Glutamatergic neuron (in vitro differentiated cells): ENCODE measurements around the gene TANC1. TPM values are rescaled to one million over a fixed set of nuclear protein-coding genes. Genes with fewer than 3 reads are reported as not detected.

Experiments used
- DNase-seq: peaks from one replicate; pipeline ENCODE4 v3.0.0; 2022
- H3K27ac Mint-ChIP-seq: one replicate; pipeline ENCODE4 v1.8.0; 2020; ENCODE audit warnings: mild to moderate bottlenecking, mixed read lengths, inconsistent platforms; ENCODE audit not compliant: unreplicated experiment
- H3K27me3 Mint-ChIP-seq: one replicate; pipeline ENCODE4 v1.8.0; 2020; ENCODE audit warnings: mild to moderate bottlenecking, moderate library complexity, mixed read lengths, inconsistent platforms; ENCODE audit not compliant: unreplicated experiment
- H3K36me3 Mint-ChIP-seq: one replicate; pipeline ENCODE4 v1.8.0; 2020; ENCODE audit warnings: mild to moderate bottlenecking, mixed read lengths, inconsistent platforms; ENCODE audit not compliant: unreplicated experiment
- H3K4me1 Mint-ChIP-seq: one replicate; pipeline ENCODE4 v1.8.0; 2020; ENCODE audit warnings: mild to moderate bottlenecking, low read depth, mixed read lengths, inconsistent platforms; ENCODE audit not compliant: unreplicated experiment
- H3K4me3 Mint-ChIP-seq: one replicate; pipeline ENCODE4 v1.8.0; 2020; ENCODE audit warnings: mild to moderate bottlenecking, mixed read lengths, inconsistent platforms; ENCODE audit not compliant: unreplicated experiment
- H3K9me3 Mint-ChIP-seq: one replicate; pipeline ENCODE4 v1.8.0; 2020; ENCODE audit warnings: mild to moderate bottlenecking, moderate library complexity, mixed read lengths, inconsistent platforms; ENCODE audit not compliant: unreplicated experiment
- total RNA-seq: library from RNA; stranded (reverse); fragmentation: NEBNext Ultra II Directional; extraction: Animal tissue kit (Norgen Biotek cat#: 25700); gene quantifications from one replicate; pipeline ENCODE4 v1.2.1, GENCODE V29; 2021; ENCODE audit not compliant: unreplicated experiment
- TF ChIP-seq, protein P1 (sequence below): fragments of 200-600 bp; sonication (generic); IDR thresholded peaks from one replicate; pipeline ENCODE4 v1.5.0; 2021; ENCODE audit not compliant: partially characterized antibody, unreplicated experiment

Gene TANC1
- total RNA-seq, 1 donor from 2014 or later: 14.9 TPM

DNA sequence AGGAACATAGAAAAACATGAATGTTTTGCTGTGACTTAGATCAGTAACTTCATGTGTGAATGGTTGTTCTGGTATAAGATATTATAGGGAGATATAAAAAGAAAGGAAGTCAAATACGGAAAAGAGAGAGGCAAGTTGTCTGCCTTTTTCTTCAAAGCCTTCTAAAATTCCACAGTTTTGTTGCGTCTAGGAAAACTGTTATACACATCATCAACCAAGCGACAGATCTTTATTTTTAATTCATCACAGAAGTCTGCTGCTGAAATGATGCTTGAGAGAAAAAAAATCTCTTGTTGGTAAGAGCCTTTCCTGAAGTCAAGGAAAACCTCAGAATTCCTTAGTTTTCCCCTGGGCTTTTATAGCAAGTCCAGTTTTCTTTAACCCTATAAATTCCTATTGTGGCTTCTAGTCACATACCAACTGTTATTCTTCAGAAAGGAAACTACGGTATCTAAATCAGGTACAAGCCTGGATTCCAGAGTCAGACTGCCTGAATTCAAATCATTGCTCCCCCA is 36.3 kb upstream of the TANC1 start:
- Mint-ChIP-seq H3K36me3 (peaks cover 10% of the 10 kb centered on the region), H3K27me3 (no peaks in the 10 kb centered on the region), H3K27ac (no peak overlapping the region), H3K4me3 (no peak overlapping the region), H3K4me1 (no peaks in the 10 kb centered on the region), H3K9me3 (peaks cover 5% of the 10 kb centered on the region)
- TF ChIP-seq, protein P1, sequence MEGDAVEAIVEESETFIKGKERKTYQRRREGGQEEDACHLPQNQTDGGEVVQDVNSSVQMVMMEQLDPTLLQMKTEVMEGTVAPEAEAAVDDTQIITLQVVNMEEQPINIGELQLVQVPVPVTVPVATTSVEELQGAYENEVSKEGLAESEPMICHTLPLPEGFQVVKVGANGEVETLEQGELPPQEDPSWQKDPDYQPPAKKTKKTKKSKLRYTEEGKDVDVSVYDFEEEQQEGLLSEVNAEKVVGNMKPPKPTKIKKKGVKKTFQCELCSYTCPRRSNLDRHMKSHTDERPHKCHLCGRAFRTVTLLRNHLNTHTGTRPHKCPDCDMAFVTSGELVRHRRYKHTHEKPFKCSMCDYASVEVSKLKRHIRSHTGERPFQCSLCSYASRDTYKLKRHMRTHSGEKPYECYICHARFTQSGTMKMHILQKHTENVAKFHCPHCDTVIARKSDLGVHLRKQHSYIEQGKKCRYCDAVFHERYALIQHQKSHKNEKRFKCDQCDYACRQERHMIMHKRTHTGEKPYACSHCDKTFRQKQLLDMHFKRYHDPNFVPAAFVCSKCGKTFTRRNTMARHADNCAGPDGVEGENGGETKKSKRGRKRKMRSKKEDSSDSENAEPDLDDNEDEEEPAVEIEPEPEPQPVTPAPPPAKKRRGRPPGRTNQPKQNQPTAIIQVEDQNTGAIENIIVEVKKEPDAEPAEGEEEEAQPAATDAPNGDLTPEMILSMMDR: no peak
- DNase-seq: no peak

DNA sequence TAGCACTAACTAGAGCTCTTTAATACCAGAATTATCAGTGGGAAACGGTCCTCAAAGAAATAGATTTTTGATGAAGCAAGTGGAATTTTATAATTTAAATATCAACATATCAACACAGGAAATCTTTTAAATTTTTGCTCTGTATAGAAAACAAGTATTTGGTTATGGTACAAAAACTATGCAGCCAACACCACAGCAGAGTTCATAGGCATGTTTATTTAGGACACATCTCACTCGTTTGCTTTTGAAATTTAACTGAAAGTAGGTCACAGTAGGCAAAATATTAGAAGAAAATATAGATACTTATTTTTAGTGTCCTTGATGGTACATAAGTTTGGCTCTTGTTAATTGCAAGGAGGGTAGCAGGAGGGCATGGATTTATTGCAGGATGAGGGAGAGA is 34.3 kb upstream of the TANC1 start:
- Mint-ChIP-seq H3K4me3 (no peak overlapping the region), H3K27ac (no peak overlapping the region), H3K4me1 (no peaks in the 10 kb centered on the region), H3K9me3 (peaks cover 3% of the 10 kb centered on the region), H3K36me3 (peaks cover 4% of the 10 kb centered on the region), H3K27me3 (no peaks in the 10 kb centered on the region)
- no peak for DNase-seq
- TF ChIP-seq, protein P1: no peak

DNA sequence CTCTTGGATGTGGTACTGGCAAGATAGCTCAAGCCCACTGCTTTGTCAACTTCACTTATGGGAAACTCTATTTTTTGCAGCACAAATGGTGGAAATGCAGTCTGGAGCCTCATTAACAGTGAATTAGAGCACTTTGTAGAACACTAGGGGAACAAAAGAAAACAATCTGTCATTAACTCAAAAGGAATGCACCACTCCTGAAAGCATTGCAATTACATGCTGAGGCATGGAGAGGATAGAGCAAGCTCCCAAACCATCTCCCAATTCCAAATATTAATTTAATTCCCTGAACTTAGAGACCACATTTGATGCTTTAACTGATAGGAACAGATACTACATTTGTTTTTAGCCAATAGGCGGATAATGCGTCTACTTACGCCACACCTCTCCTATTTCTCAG is 32.8 kb upstream of the TANC1 start:
- H3K27ac Mint-ChIP-seq: no peak overlapping the region
- H3K4me3 Mint-ChIP-seq: no peak overlapping the region

DNA sequence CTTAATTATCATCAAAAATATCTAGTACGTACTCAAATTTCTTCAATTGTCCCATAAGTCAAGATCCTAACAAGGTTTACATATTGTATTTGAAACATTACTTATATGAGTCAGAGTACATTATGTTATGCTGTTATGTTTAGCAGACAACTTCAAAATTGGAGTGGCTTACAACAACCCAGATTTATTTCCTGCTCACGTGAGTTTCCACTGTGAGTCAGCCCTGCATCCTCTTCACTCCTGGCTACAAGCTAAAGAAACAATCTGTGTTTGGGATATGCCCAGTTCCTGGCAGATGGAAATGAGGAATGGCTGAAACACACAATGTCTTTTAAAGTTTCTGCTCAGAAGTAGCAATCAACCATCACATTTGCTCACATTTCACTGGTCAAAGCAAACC is 31.5 kb upstream of the TANC1 start:
- H3K4me1 Mint-ChIP-seq: no peaks in the 10 kb centered on the region
- H3K27ac Mint-ChIP-seq: no peak overlapping the region
- no peak for DNase-seq
- H3K9me3 Mint-ChIP-seq: no peaks in the 10 kb centered on the region
- TF ChIP-seq, protein P1: no peak
- no peak overlapping the region for H3K4me3 Mint-ChIP-seq
- H3K36me3 Mint-ChIP-seq: no peaks in the 10 kb centered on the region
- no peaks in the 10 kb centered on the region for H3K27me3 Mint-ChIP-seq

More for the DNA sequence above, 32.8 kb upstream of the TANC1 start:
- Mint-ChIP-seq H3K27me3 (no peaks in the 10 kb centered on the region), H3K36me3 (no peaks in the 10 kb centered on the region), H3K9me3 (no peaks in the 10 kb centered on the region), H3K4me1 (no peaks in the 10 kb centered on the region)
- DNase-seq: no peak
- TF ChIP-seq, protein P1: no peak

DNA sequence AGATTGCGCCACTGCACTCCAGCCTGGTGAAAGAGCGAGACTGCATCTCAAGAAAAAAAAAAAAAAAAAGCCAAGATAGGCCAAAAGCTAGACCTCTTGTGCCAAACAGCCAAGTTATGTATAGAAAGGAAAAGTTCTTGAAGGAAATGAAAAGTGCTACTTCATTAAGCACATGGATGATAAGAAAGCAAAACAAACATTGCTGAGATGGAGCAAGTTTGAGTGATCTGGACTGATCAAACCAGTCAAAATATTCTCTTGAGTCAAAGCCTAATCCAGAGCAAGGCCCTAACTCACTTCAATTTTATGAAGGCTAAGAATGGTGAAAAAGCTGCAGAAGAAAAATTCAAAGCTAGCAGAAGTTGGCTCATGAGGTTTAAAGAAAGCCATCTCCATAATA is 28.1 kb upstream of the TANC1 start:
- TF ChIP-seq, protein P1: no peak
- DNase-seq: no peak
- Mint-ChIP-seq H3K4me1 (no peaks in the 10 kb centered on the region), H3K4me3 (no peak overlapping the region), H3K36me3 (no peaks in the 10 kb centered on the region), H3K27me3 (no peaks in the 10 kb centered on the region), H3K27ac (no peak overlapping the region), H3K9me3 (no peaks in the 10 kb centered on the region)
